ENCODE results near the gene FOXF2. TPM values are rescaled to one million over a fixed set of nuclear protein-coding genes. Genes with fewer than 3 reads are reported as not detected.

FOXF2 gene
- total RNA-seq, 1 donor from 2014 or later = 0.61 TPM

DNA sequence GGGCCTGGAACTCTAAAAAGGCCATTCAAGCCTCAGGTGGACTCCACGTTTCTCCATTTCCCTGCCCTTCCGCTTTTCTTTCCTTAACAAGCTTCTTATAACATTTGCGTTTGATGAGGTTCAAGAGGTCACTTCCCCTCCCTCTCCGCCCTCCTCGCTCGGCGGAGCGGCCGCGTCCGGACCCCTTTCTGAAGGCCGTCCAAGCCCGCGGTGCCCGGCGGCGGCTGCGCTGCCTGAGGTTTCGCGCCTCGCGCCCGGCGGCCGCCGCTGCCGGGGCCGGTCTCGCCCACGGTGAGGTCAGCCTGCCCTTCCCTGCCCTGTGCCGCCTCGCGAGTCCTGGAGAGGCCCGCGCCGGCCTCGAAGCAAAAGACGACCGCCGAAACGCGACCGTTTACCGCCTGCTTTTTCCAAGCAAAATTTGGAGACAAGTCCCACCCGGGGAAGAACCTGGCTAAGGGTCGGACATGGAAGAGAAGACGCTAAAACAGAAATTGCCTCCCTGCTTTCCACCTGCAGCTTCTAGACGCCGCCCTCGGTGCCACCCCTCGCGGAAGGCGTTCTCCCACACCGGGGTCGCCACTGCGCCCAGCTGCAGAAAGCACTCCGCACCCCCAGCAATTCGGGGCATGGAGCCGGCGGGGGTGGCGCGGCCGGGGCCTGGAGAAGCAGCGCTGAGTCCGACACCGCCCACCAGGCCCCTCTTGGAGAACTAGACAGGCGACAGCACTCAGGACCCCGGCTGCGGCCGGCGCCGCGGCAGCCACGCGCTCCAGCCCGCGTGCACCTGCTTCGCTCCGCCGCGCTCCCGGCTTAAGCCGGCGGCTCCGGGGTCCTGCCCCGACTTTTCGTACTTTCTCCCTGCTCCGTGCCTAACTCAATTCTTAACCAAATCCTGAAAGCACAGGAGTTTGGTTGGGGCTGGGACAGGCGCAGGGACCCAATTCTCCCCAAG, 11.0 kb upstream of the FOXF2 start:
- H3K27me3 Mint-ChIP-seq (ENCODE audit: low read depth, unreplicated experiment) = peaks cover 73% of the 10 kb centered on the region
- Histone ChIP-seq H3K4me1 (ENCODE audit: insufficient read depth, low read length) (no peaks in the 10 kb centered on the region), H3K4me3 (ENCODE audit: insufficient read depth, low read depth, low read length) (no peak overlapping the region), H3K4me2 (ENCODE audit: low read length) (peak overlapping the region; percentile 36), H4K20me1 (ENCODE audit: insufficient read depth, low read length) (peaks cover 5% of the 10 kb centered on the region), H3K27ac (ENCODE audit: low read depth, low read length) (no peak overlapping the region), H3K27me3 (ENCODE audit: insufficient read depth, low read length) (peaks cover 78% of the 10 kb centered on the region), H3K9me3 (ENCODE audit: insufficient read depth, low read depth, low read length) (peaks cover 4% of the 10 kb centered on the region), H3K79me2 (ENCODE audit: insufficient read depth, low read length) (no peaks in the 10 kb centered on the region), H3K9ac (ENCODE audit: low read length) (no peak overlapping the region), H2AFZ (ENCODE audit: low read depth, low read length) (no peak overlapping the region), H3K36me3 (ENCODE audit: insufficient read depth, low read length) (no peaks in the 10 kb centered on the region)
- peaks cover 16% of the 10 kb centered on the region for H3K9me3 Mint-ChIP-seq (ENCODE audit: unreplicated experiment)
- H3K27ac Mint-ChIP-seq (ENCODE audit: unreplicated experiment) = peak overlapping the region; percentile 66
- H3K36me3 Mint-ChIP-seq (ENCODE audit: low read depth, unreplicated experiment) = no peaks in the 10 kb centered on the region
- DNase-seq (ENCODE audit: low read depth) (no peak), FAIRE-seq (no peak)
- H3K4me3 Mint-ChIP-seq (ENCODE audit: unreplicated experiment) = no peak overlapping the region
- H3K4me1 Mint-ChIP-seq (ENCODE audit: low read depth, unreplicated experiment) = peaks cover 2% of the 10 kb centered on the region
- TF ChIP-seq EZH2 (IDR thresholded peaks at IDR 0.05; ENCODE audit: insufficient read depth, low read length) = peak; percentile 98
- TF ChIP-seq, protein P1, sequence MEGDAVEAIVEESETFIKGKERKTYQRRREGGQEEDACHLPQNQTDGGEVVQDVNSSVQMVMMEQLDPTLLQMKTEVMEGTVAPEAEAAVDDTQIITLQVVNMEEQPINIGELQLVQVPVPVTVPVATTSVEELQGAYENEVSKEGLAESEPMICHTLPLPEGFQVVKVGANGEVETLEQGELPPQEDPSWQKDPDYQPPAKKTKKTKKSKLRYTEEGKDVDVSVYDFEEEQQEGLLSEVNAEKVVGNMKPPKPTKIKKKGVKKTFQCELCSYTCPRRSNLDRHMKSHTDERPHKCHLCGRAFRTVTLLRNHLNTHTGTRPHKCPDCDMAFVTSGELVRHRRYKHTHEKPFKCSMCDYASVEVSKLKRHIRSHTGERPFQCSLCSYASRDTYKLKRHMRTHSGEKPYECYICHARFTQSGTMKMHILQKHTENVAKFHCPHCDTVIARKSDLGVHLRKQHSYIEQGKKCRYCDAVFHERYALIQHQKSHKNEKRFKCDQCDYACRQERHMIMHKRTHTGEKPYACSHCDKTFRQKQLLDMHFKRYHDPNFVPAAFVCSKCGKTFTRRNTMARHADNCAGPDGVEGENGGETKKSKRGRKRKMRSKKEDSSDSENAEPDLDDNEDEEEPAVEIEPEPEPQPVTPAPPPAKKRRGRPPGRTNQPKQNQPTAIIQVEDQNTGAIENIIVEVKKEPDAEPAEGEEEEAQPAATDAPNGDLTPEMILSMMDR (IDR thresholded peaks at IDR 0.05; ENCODE audit: insufficient read depth, low read depth, low read length) = no peak

DNA sequence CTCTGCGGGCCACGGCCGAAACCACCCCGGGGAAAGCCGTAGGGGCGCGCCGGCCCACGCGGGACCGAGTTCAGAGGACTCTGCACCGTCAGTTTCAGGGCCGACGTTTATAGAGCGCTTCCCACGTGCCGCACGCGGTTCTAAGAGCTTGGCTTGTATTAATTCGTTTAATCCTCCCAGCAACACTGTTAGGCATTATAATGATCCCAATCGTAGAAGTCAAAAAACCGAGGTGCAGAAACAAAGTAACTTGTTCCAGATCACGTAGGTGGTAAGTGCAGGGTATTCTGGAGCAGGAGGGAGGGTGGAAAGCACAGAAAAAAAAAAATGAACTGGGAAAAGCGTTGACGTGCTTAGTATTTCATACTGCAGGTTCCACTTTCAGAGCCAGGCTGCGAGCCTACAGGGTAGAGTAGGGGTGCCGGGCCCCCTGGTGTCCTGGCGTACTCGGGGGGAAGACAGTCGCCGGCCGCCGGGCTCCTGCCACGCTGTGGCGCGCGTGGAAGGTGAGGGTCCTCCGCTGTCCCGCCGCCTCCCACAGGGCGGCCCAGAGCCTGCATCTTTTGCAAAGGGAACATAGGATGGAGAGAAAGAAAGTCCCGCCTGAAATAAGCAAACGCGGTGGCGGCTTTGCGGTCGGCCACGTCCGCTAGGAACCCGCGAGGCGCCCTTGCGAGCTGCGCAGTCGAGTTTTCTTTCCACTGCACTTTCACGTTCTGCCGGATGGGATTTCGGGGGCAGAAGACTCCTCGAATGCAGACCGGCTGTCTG, 10.2 kb upstream of the FOXF2 start:
- H2AFZ ChIP-seq (ENCODE audit: low read depth, low read length) = no peak overlapping the region
- H3K4me1 ChIP-seq (ENCODE audit: insufficient read depth, low read length) = no peaks in the 10 kb centered on the region
- H3K4me3 ChIP-seq (ENCODE audit: insufficient read depth, low read depth, low read length) = no peak overlapping the region
- H3K27me3 ChIP-seq (ENCODE audit: insufficient read depth, low read length) = peaks cover 83% of the 10 kb centered on the region
- DNase-seq (ENCODE audit: low read depth) (no peak), FAIRE-seq (no peak)
- H3K9me3 Mint-ChIP-seq (ENCODE audit: unreplicated experiment) = peaks cover 16% of the 10 kb centered on the region
- H4K20me1 ChIP-seq (ENCODE audit: insufficient read depth, low read length) = peaks cover 5% of the 10 kb centered on the region
- H3K4me2 ChIP-seq (ENCODE audit: low read length) = peak overlapping the region; percentile 22
- H3K4me1 Mint-ChIP-seq (ENCODE audit: low read depth, unreplicated experiment) = peaks cover 2% of the 10 kb centered on the region
- peak; percentile 74 for TF ChIP-seq EZH2 (IDR thresholded peaks at IDR 0.05; ENCODE audit: insufficient read depth, low read length)
- TF ChIP-seq, protein P1 (IDR thresholded peaks at IDR 0.05; ENCODE audit: insufficient read depth, low read depth, low read length) = no peak
- no peaks in the 10 kb centered on the region for H3K79me2 ChIP-seq (ENCODE audit: insufficient read depth, low read length)
- H3K27ac Mint-ChIP-seq (ENCODE audit: unreplicated experiment) = peak overlapping the region; percentile 66
- H3K9ac ChIP-seq (ENCODE audit: low read length) = no peak overlapping the region
- no peak overlapping the region for H3K27ac ChIP-seq (ENCODE audit: low read depth, low read length)
- peaks cover 67% of the 10 kb centered on the region for H3K27me3 Mint-ChIP-seq (ENCODE audit: low read depth, unreplicated experiment)
- no peaks in the 10 kb centered on the region for H3K36me3 ChIP-seq (ENCODE audit: insufficient read depth, low read length)
- peaks cover under 1% of the 10 kb centered on the region for H3K9me3 ChIP-seq (ENCODE audit: insufficient read depth, low read depth, low read length)
- H3K4me3 Mint-ChIP-seq (ENCODE audit: unreplicated experiment) = no peak overlapping the region
- no peaks in the 10 kb centered on the region for H3K36me3 Mint-ChIP-seq (ENCODE audit: low read depth, unreplicated experiment)
